ENCODE results near the gene GNMT.

GRCh38 chr6:43011207-43011606 is 50.7 kb downstream of the GNMT start:
- TF ChIP-seq, protein P1, sequence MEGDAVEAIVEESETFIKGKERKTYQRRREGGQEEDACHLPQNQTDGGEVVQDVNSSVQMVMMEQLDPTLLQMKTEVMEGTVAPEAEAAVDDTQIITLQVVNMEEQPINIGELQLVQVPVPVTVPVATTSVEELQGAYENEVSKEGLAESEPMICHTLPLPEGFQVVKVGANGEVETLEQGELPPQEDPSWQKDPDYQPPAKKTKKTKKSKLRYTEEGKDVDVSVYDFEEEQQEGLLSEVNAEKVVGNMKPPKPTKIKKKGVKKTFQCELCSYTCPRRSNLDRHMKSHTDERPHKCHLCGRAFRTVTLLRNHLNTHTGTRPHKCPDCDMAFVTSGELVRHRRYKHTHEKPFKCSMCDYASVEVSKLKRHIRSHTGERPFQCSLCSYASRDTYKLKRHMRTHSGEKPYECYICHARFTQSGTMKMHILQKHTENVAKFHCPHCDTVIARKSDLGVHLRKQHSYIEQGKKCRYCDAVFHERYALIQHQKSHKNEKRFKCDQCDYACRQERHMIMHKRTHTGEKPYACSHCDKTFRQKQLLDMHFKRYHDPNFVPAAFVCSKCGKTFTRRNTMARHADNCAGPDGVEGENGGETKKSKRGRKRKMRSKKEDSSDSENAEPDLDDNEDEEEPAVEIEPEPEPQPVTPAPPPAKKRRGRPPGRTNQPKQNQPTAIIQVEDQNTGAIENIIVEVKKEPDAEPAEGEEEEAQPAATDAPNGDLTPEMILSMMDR (IDR thresholded peaks at IDR 0.05) = no peak
- no peak for TF ChIP-seq POLR2AphosphoS5 (IDR thresholded peaks at IDR 0.05; ENCODE audit: insufficient read depth in 1 of 2, low read depth in 1 of 2)

Measured in vagina (tissue), 2 donors.